NCI-H524 (cell line): ENCODE data around the gene DICER1.
"Not testable (repeated sequence)": the region's sequence is repeated elsewhere in the genome, so short reads cannot be mapped to it uniquely, and the experiment has no call there.

ENCODE experiments used
- DNase-seq, 2 experiments: peaks; one replicate each; lab custom pipeline; 2025; lab: John Stamatoyannopoulos, UW

DICER1 gene

DNA sequence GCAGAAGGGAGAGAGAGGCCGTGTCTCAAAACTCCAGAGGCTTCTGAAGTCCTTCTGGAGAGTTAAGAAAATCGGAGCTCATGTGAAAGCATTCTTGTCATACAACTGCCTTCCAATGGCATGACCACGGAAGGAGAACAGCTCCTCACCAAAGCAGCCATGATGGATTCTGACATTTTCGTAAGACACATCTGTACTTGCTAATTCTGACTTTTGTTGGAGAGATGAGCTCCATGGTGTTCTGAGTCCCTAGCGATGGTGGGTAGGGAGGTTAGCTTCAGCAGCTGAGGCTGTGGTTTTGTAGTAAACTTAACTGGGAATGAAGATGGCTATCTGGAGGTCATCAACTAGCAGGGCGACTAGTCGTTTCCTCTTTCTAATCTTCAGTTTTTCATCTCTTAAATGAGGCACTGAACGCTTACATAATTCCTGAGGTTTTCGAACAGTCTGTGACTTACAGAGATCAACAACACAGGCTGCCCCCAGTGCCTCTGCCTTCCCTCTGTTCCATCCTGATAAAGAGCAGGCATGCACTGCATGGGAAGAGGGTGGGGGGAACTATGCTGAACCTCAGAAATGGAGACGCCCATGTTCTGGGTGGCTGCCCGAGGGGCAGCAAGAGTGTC, 28.6 kb upstream of the DICER1 start:
- DNase-seq: no peak

DNA sequence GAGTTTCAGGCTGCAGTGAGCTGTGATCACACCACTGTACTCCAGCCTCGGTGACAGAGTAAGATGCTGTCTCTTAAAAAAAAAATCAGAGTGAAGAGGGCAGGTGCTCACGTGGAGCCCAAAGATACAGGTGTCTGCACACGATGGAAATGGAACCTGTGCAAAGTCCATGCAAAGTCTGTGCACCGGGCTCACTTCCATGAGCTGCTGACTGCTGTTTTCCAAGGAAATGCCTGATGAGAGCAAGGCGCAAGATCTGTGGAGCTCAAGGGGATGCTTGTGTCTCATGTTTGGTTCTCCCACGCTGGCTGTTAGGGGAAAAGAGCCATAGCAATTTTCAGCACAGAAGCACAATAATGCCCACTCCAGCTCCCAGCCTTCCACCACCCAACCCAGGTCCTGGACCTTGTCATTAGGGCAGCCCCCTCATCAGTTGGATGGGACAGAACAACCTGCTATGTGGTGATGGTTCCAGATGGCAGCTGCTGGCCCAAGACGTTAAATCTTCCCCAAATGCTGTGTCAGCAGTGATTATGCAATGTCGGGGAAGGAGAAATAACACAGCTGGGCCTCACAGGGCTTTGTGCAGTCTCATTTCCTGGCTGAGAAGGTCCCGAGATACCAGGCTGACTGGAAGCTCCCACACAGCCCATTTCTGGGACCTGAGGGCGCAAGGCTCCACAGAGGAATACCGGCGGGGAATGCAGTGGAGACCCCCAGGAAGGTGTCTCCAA, 27.9 kb upstream of the DICER1 start:
- peak in 1 of 2 experiments; percentile 33 for DNase-seq

DNA sequence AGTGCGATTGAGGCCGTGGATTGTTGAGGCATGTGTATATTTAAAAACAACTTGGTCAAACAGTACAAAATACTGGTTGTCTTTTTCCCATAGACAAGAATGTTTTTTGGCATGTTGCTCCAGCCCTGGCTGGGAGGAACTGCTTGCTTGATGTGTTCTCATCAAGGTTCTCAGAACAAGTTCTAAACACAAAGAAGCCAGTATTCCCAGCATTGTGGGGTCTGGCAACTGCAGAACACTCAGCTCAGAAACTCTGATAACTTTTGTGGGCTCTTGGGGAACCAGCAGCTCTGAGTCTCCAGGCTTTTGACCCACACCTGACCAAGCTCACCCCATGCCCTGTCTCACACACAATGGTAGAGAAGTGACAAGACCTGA, 27.1 kb upstream of the DICER1 start:
- no peak for DNase-seq

DNA sequence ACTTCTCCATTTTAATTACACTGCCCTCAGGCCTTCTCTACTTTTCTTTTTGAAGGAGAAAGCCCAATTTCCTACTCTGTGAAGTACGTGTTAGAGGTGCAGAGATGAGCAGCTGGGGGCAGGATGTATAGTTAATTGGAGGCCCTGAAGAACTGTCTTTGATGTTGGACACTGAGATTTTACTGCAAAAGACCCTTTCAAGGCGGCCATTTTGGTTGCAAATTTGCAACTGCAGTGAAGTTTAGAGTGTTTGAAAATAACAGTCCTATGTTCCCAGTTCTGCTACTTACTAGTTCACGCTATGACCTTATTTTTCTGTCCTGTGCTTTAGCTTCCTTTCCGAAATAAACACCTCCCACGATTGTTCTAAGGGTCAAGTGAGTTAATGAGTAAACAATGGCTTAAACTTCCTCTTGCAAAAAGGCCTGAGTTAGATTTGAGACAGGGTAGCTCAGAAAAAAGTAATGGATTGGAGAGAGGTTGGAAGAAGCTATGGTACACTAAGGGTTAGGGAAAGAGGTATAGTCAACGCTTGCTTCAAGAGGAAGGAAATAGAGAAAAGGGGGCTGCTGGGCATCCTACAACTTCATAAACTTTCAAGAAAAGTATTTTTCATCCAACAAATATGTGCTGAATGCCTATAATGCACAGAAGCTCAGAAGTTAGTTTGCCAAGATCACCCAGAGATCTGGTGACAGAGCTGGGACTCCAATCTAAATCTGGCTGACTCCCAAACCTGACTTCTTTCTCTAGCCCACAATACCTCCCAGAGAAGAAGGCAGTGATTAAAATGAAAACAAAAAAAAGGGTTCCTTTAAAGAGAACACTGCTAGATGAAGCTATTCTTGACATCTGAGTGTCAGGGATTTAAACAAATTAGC, 26.4 kb upstream of the DICER1 start:
- DNase-seq: no peak

DNA sequence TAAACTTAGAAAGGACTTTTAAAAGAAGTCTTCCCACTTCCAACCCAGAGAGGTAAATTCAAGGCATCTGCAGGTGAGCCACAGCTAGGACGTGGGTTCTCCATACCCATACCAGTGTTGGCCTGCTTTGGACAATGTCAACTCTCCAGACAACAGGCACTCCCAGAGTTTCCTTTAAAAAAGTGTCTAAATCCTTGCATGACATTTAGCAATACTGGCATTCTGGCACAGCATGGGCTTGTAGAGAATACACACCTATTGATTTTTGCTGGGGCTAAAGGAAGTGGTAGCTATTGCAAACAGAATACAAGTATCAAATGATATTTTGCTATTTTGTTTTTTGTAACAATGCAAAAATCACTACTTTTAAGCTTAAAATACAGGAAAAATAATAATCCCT, 25.8 kb upstream of the DICER1 start:
- no peak for DNase-seq

DNA sequence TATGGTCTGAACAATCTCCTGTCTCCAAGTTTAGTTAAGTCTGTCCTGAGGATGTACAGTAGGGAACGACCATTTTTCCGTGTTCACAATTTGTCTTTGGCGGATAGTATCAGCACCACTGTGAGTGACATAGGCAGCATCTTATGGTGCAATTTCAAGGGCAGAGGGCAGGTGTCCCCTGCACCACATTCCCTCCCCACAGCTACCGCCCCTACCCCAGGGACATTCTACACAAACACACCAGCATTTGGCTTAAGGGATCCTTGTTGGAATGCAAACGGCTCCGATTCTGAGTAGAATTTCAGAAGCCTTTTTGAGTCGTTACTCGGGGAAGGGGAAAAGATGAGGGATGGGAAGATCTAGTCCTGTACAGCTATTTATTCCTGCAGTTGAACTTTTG, 25.1 kb upstream of the DICER1 start:
- DNase-seq: no peak

DNA sequence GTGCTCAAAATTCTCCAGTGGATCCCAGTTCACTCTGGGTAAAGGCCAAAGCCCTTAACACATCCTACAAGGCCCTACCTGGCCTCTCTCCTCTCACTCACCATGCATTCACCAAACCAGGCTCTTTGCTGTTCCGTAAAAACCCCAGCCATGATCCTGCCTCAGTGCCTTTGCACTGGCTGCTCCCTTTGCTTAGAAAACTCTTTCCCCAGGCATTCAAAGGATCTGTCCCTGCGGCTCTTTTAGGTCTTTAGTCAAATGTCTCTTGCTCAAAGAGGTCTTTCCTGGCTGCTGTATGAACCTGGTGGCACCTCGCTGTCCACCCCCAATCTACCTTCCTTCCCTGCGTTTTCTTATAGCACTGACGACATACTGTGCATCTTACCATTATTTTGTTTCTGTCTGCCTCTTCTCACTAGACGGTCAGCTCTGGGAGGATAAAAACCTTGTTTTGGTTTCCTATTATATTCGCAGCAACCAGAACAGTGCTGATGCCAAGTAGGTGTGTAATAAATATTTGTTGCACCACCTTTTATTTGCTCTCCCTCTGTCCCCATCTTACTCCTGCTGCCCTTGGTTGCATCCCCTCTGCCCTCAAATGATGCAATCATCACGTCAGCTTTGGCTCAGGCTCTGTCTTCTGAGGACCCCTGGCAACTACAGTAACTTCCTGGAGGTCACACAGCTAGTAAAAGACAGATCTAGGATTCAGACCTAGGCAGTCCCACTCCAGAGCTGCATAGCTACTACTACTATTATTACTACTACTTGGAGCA, 23.8 kb upstream of the DICER1 start:
- no peak for DNase-seq

DNA sequence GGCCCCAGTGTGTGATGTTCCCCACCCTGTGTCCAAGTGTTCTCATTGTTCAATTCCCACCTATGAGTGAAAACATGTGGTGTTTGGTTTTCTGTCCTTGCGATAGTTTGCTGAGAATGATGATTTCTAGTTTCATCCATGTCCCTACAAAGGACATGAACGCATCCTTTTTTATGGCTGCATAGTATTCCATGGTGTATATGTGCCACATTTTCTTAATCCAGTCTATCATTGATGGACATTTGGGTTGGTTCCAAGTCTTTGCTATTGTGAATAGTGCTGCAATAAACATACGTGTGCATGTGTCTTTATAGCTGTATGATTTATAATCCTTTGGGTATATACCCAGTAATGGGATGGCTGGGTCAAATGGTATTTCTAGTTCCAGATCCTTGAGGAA, 18.3 kb upstream of the DICER1 start:
- not testable (repeated sequence) for DNase-seq

DNA sequence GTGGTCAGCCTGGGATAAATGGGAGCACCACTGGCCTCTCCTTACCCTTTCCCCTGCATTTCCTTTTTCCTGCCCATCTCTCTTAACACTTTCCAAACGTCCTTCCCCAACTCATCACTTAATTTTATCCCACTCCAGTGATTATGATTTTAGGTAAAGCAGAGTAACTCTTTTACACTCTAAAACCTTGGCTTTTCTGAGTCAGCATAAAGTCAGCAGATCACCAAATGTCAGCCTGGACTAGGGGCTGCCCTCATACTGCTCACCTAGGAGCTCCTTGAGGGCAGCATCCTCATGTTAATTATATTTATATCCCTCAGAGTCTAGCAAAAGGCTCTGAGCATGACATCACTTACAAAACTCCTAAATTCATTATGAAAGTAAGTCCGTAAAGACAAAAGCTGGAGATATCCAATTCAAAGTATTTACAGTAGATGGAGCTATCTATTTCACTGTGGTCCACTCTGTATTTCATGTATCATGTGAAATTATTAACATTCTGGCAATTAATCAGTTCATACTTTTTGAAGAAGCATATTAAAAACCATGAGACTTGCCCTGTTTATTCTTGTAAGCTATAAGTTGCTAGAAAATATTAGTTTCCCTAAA, 17.0 kb upstream of the DICER1 start:
- peak in 1 of 2 experiments; percentile 25 for DNase-seq

DNA sequence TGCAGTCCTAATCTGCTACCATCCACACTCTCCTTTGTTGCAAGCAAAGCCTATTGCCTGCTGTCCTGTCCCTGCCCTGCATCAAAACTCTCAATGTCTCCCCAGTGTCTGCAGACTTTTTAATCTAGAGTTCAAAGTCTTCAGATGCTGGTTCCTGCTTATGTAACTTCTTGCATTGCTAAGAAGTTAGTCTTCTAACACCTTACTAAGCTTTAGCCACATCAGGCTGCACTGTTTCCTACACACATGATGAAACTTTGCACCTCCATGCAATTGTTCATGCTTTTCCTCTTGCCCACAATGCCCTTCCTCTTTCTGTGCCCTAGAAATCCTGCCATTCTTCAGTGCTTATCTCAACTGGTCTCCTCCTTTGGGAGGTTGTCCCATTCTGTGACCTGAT, 16.2 kb upstream of the DICER1 start:
- no peak for DNase-seq

DNA sequence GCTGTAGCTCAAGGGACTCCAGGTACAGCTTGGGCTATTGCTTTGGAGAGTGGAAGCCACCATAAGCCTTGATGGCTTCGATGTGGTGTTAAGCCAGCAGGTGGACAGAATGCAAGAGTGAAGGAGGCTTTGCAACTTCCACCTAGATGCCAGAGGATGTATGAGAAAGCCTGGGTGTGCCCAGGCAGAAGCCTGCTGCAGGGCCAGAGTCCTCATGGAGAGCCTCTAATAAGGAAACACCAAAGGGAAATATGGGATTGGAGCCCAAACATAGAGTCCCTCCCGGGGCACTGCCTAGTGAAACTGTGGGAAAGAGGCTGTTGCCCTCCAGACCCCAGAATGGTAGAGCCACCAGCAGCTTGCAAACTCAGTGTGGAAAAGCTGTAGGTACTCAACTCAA, 9.8 kb upstream of the DICER1 start:
- no peak for DNase-seq

DNA sequence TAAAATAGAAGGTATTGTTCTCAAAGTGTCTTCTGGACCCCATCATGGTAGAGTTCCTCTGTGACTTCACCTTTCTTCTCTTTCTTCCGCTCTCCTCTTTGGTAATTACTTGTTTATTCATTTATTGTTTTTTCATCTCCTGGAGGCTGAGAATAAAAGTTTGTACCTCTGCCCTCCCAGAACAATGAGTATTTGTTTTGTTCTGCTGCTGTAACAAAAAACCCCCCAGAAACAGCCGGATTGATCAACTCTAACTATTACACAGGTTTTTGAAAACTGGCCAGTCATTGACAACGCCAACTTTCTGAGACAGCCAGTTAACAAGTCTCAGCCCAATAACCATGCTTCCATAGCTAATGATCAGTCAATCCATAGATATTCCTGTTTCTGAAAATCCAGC, 8.2 kb upstream of the DICER1 start:
- DNase-seq: no peak

DNA sequence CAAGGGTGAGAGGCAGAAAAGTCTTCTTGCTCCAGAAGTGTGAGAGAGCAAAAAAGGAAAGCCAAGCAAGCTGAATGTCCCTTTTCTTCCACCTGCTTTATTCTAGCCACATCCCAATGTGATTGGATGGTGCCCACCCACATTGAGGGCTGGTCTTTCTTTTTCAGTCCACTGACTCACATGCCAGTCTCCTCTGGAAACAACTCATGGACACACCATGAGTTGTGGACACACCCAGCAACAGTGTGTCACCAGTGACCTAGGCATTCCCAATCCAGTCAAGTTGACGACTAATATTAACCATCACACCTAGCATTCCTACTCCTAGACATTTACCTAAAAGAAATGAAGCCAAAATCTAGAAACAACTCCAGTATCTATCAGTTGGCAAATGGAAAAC, 7.2 kb upstream of the DICER1 start:
- DNase-seq: no peak

DNA sequence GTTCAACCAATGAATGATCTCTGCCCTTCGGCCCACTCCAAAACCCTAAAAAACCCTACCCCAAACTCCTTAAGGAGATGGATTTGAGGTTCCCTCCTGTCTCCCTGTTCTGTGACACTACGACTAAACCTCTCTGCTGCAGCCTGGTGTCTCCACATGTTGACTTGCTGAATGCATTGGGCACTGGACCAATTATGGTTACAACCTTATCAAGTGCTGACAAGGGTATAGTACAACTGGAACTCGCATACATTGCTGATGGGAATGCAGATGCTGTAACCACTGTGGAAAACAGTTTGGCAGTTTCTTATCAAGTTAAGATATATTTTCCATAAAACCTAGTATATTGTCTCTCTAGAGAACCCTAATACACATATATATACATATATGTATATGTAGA, 6.3 kb upstream of the DICER1 start:
- no peak for DNase-seq

DNA sequence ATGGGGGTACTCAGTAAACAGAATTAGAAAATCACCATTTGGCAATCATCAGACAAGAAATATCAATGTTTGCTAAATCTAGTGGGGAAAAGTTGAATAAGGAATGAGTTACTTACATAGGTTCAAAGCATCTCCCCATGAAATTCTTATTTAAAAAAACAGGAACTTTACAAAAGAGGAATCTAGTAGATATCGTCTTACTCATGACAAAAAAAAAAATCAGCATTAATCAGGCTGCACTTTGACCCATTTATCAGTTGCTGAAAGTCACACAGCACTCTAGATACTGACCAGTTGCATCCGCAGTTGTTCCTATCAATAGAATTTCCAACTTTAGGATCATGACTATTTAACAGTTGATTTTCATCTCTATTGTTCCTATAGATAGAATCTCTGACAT, 5.8 kb upstream of the DICER1 start:
- no peak for DNase-seq

DNA sequence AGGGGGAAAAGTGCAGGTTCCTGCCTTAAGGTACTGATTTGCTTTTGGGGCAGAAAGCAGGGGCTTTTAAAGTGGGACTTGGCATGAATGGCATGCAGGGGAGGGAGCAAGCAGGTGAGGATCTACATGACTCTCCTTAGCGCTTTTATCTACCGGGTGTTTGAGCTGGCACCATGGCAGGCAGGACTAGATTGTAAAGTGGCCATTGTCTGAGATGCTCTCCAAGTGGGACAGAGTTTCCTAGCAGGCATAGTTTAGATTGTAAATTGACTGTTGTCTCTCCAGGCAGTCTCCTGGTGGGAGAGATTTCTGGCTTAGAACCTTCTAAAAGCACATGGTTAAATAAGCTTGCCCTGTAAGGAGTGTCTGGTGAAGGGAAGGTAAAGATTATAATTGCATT, 5.3 kb upstream of the DICER1 start:
- DNase-seq: no peak

DNA sequence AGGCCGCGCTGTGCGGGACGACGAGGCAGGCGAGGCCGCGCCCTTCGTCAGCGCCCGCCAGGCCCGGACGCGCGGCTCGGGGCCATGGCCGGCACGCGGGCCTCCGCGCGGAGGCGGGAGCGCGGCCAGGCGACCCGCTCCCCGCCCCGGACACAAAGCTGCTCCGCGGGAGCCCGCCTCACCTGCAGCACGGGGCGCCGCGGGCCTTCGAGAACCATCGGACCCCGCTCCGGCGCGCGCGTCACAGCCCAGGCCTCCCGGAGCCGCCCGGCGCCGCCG, 342 bp downstream of the DICER1 start:
- DNase-seq: no peak

DNA sequence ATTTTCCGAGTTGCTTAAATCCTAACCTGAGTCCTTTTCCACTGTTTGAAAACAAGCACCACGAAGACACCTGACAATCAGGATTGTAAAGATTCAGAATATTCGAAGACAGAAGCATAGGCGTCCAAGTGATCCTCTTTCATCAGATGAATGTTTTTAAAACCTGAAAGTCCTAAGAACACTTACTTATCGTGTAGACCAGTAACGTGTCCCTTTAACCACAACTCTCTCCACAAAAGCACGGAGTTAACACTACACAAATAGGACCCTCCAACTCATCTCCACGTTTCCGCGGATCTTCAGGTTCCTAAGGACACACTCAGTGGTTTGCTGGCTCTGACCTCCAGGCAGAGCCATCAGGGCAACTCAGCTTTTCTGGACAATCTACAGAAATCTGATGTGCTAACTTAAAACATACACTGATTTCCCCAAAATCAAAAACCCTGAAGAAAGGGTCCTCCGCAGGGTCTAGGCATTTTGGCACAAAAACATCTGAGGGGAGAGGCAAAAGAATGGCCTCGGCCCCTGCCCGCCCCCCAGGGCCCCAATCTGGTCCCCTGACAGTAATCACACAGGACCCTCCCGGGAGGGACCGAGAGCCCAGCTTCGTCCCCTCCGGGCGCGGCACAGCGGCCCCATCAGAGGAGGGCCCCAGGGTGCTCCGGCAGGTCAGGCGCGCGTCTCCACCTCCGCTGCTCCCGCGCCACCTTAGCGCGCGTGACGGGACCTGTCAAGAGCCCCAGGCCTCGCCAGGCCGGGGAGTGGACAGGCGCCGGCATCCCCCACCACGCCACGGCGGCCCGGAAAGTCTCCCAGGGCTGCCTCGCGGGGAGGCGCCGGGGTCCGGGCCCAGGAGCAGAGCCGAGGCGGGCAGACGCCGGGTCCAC, 925 bp downstream of the DICER1 start:
- peak; percentile 39 to 52 for DNase-seq

DNA sequence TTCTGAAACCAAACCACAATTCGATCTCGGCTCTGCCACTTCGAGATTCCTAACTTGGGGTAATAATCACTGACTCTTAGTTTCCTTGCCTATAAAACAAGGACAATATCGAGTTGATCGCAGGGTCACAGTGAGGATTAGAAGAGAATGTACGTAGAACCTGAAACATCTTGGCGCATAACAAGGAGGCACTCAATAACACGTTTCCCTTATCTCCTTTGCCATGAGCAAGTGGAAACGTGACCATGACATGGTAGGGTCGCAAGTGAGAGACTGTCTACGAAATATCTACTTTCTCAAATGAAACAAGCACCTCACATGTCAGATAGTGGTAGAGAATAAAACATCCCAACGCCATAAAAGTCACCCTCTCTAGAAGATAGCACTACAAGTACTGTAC, 2.3 kb downstream of the DICER1 start:
- no peak for DNase-seq

DNA sequence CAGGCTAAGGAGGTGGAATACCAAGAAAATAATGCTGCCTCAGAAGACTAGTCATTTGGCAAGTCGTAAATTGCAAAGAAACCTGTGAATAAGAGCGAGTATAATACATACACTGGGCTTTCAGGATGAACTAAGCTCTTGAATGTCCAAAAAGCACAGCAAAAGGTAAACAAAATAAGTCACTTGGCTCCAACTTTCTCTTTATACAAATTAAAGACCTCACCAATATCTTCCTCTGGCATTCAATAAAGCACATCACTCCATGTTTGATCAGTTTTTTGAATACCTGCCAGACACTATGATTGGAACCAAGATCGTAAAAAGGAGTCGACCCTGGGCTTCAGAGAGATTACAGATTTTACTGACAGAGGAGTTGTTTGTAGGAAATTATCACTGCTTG, 3.5 kb downstream of the DICER1 start:
- no peak for DNase-seq

DNA sequence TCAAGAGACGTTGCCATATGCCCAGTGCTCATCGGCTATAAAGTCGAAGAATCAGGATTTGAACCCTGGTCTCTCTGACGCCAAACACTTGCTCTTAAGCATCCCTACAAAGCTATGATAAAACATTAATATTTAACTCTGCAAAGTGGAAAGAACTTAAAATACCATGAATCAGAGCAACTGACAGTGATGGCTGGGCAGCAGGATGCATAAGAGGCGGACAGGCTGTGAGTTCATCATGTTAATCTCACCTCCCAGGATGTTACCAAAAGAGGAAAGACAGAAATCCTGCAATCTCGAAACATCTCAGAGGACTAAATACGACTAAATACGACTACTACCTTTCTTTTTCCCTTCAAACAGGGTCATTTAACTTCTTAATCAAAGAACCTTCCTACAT, 5.8 kb downstream of the DICER1 start:
- DNase-seq: no peak
